Activated naive CD4-positive, alpha-beta T cell treated with Interleukin-2 at 50 U/mL for 16 hours (primary cell): ENCODE results near the gene RNF181.
A peak's percentile ranks its signal among the peaks of the same experiment; 100 is the strongest.
"Not testable (repeated sequence)": the region's sequence is repeated elsewhere in the genome, so short reads cannot be mapped to it uniquely, and the experiment has no call there.

Experiments
- DNase-seq: peaks from one replicate; pipeline ENCODE4 v3.0.0-alpha.2; 2020

Gene RNF181

GRCh38 chr2:85615413-85615728 lies 19.8 kb downstream of the RNF181 start:
- no peak for DNase-seq

- not testable (repeated sequence) for DNase-seq
These were observed 22.2 kb downstream of the RNF181 start for GRCh38 chr2:85617723-85618122.

DNA sequence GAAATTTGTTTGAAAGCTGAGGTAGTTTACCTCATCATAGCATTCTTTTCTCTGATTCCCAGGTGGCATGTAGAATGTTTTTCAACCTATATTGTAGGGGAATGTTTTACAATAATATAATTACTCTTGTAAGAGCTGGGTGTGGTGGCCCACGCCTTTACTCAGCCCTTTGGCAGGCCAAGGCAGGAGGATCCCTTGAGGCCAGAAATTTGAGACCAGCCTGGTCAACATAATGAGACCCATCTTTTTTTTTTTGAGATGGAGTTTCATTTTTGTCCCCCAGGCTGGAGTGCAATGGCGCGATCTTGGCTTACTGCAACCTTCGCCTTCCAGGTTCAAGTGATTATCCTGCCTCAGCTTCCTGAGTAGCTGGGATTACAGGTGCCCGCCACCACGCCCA lies 24.1 kb downstream of the RNF181 start:
- DNase-seq: no peak

- no peak for DNase-seq
These were observed 25.8 kb downstream of the RNF181 start for GRCh38 chr2:85621338-85621737.

- DNase-seq: no peak
These were observed 28.4 kb downstream of the RNF181 start for GRCh38 chr2:85623991-85624390.

- no peak for DNase-seq
These were observed 33.1 kb downstream of the RNF181 start for GRCh38 chr2:85628658-85629057.

DNA sequence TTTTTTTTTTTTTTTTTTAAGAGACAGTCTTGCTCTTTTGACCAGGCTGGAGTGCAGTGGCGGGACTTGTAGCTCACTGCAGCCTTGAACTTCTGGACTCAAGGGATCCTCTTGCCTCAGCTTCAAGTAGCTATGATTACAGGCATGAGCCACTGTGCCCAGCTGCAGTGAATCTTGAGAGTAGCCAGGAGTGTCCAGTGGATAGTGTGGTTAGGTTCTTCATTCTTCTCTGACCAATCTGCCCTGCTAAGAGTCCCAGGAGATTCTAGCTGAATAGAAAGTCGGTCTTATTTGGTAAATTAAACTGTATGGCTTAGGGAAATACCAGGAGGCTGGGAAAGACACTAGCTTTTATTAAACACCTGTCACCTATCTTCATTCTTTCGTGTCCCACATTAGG lies 35.8 kb downstream of the RNF181 start:
- DNase-seq: no peak

DNA sequence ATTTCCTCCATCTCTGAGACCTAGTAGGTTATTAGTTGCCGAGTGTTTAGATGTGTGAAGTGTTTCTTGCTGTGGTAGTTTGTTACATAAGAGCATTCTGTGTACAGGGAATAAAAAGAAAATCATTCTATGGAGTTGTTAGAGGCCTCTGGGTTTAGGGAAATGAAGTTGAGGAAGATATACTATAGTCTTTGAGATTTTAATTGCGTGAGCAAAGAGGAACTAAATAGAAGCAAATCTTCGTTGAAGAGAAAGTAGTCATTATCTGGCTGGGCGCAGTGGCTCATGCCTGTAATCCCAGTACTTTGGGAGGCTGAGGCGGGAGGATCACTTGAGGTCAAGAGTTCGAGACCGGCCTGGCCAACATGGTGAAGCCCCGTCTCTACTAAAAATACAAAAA lies 39.5 kb downstream of the RNF181 start:
- DNase-seq: no peak

DNA sequence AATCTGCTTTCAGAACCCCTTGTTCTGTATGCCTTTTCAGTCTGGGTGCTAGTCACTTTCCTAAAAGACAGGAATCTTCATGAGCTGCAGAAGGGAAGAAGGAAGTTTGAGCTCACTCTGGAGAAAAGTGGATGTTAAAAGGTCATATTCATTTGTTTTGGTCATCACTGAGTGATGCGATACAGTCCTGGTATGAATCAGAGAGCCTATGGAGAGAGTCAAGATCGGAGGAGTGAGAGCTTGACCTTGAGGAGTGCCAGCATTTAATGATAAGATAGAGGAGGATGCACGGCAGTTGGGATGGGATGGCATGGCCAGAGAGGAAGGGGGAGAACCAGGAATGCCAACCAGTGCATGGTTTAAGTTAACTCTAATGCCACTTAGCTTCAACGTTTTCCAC lies 40.1 kb downstream of the RNF181 start:
- no peak for DNase-seq

DNA sequence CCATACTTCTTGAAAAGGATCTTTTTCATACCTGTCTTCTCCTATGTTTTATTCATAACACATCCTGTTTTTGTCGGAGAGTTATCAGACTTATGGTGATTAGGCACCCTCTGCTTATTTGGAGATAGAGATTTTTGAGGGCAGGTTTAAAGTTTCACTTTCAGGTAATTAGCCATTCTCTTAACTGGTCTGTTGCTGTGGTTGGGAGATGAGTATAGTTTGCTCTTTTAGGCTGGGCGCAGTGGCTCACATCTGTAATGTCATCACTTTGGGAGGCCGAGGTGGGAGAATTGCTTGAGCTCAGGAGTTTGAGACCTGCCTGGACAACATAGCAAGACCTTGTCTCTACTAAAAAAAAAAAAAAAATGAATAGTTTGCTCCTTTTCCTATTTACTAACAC lies 47.2 kb downstream of the RNF181 start:
- DNase-seq: peak; percentile 20

- DNase-seq: no peak
These were observed 49.4 kb downstream of the RNF181 start for GRCh38 chr2:85644909-85645308.

GRCh38 chr2:85646166-85646565 lies 50.6 kb downstream of the RNF181 start:
- no peak for DNase-seq
